ENCODE results near the gene FAM89B.

Gene FAM89B

DNA sequence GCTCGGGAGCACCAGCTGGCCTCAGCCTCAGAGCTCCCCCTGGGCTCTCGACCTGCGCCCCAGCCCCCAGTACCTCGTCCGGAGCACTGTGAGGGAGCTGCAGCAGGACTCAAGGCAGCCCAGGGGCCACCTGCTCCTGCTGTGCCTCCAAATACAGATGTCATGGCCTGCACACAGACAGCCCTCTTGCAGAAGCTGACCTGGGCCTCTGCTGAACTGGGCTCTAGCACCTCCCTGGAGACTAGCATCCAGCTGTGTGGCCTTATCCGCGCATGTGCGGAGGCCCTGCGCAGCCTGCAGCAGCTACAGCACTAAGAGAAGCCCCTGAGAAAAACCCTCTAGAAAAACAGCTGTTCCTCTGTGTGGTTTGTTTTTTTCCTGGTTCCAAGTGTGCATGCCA is 918 bp upstream of the FAM89B start:
- Mint-ChIP-seq H3K4me1 (ENCODE audit: low read depth) (peaks cover 55% of the 10 kb centered on the region), H3K4me3 (peak overlapping the region; percentile 99), H3K9me3 (no peaks in the 10 kb centered on the region), H3K36me3 (ENCODE audit: low read depth) (peaks cover 22% of the 10 kb centered on the region), H3K27ac (peak overlapping the region; percentile 100), H3K27me3 (ENCODE audit: low read depth) (no peaks in the 10 kb centered on the region)

DNA sequence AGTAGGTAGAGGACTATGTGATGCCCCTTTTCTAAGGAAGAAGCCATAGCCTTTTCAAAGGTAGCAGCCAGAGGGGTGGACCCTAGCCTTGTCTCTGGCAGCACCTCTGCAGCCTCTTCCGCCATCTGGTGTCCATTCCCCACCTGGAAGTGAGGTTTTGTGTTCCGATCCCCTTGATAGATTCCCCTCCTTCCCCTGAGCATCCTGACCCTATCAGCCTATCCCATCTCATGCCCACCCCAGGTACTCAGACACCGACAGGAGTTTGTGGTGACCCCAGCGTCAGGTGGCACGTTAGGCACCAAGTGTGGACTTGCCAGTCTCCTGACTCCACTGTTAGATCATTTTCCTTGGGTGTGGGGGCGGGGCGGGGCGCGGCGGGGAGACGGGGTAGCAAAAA is 398 bp upstream of the FAM89B start:
- no peaks in the 10 kb centered on the region for H3K9me3 Mint-ChIP-seq
- H3K4me1 Mint-ChIP-seq (ENCODE audit: low read depth) = peaks cover 55% of the 10 kb centered on the region
- H3K27ac Mint-ChIP-seq = peak overlapping the region; percentile 100
- H3K36me3 Mint-ChIP-seq (ENCODE audit: low read depth) = peaks cover 22% of the 10 kb centered on the region
- H3K27me3 Mint-ChIP-seq (ENCODE audit: low read depth) = no peaks in the 10 kb centered on the region
- H3K4me3 Mint-ChIP-seq = peak overlapping the region; percentile 99

DNA sequence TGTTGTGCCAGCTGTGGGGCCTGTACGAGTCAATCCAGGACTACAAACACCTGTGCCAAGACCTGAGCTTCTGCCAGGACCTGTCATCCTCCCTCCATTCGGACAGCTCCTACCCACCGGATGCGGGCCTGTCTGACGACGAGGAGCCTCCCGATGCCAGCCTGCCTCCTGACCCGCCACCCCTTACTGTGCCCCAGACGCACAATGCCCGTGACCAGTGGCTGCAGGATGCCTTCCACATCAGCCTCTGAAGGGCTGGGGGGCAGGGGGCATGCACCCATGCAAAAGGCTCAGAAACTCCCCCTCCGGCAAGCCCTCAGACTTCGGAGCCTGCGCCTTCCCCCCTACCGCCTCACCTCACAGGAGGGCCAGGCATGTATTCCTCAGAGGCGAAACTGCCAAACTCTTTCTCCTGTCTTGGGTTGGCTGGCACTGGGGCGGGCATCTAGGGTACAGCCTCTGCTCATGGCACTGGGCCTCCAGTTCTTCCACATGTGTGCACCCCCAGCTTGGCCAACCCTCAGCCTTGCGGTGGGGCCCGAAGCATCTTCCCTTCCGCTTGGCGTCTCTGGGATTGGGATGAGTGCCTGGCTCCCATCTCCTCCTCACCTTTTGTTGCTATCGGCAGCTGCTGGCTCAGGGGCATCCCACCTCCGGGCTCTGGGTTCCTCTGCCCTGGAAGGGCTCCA is 1.2 kb downstream of the FAM89B start:
- H3K36me3 Mint-ChIP-seq (ENCODE audit: low read depth) = peaks cover 22% of the 10 kb centered on the region
- no peaks in the 10 kb centered on the region for H3K27me3 Mint-ChIP-seq (ENCODE audit: low read depth)
- peaks cover 54% of the 10 kb centered on the region for H3K4me1 Mint-ChIP-seq (ENCODE audit: low read depth)
- H3K9me3 Mint-ChIP-seq = no peaks in the 10 kb centered on the region
- H3K27ac Mint-ChIP-seq = peak overlapping the region; percentile 86
- peak overlapping the region; percentile 85 for H3K4me3 Mint-ChIP-seq

DNA sequence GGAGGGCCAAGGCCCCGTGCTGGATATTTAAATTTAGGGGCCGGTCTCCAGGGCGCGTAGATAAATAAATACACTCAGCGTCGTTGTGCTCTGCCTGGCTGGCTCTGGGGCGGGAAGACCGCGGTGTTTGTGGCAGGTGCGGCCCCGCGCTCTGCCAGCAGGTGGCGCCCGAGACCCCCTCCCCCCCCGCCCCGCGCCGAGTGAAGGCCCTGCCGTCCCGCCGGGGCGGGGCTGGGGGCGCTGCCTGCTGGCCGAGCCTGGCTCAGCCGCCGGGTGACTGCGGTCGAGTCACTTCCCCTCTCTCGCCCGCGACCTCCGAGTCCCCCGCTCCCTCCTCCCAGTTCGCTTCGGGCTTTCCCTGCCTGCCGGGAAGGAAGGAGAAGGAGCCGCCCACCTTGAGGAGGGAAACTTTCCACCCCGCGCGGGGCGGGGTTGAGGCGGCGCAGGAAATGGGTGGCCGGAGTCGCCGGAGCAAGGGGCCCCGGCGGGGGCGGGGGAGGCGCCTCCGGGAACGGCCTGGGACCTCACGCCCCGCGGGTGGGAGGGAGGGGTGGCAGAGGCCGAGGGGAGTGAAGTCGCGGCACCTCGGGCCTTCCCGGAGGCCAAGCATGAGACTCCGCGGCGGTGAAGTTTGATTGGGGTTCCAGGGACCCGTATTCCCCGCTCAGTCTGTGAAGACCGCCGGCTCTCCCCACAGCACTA is 1.9 kb downstream of the FAM89B start:
- H3K36me3 Mint-ChIP-seq (ENCODE audit: low read depth) = peaks cover 22% of the 10 kb centered on the region
- peak overlapping the region; percentile 87 for H3K4me3 Mint-ChIP-seq
- no peaks in the 10 kb centered on the region for H3K27me3 Mint-ChIP-seq (ENCODE audit: low read depth)
- peak overlapping the region; percentile 91 for H3K27ac Mint-ChIP-seq
- H3K9me3 Mint-ChIP-seq = no peaks in the 10 kb centered on the region
- H3K4me1 Mint-ChIP-seq (ENCODE audit: low read depth) = peaks cover 49% of the 10 kb centered on the region

DNA sequence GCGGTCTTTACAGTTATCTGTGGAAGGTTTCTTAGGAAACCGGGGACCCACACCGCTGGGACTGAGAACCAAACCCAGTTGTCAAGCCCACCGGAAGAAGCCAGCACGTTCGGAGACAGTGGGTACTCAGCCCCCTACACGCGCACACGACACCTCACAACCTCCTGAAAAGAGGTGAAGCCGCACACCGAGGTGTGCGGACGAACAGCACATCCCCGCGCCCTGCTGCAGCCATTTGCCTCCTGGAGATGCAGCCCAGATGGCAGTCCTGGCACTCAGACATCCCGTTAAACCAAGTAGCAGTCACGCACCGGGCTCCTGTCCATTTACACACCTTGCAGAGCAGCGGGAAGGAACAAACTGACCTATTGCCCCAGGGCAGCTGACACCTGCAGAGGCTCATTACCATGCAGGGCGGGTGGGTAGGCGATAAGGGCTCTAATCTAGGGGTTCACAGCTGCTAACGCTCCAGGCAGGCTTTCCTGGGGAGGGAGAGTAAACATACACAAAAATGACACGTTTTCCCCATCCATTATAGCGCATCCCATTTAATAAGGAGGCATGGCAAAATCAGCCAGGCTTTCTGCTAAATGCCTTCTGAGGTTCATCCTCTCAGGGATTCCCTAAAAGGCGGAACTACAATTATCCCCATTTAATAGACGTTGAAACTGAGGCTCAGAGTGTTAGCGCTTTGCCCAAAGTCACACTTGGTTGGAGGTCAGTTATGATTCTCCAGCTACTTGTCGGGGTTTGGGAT is 2.7 kb downstream of the FAM89B start:
- Mint-ChIP-seq H3K4me1 (ENCODE audit: low read depth) (peaks cover 44% of the 10 kb centered on the region), H3K27me3 (ENCODE audit: low read depth) (no peaks in the 10 kb centered on the region), H3K27ac (peak overlapping the region; percentile 91), H3K9me3 (no peaks in the 10 kb centered on the region), H3K36me3 (ENCODE audit: low read depth) (peaks cover 26% of the 10 kb centered on the region), H3K4me3 (peak overlapping the region; percentile 87)

DNA sequence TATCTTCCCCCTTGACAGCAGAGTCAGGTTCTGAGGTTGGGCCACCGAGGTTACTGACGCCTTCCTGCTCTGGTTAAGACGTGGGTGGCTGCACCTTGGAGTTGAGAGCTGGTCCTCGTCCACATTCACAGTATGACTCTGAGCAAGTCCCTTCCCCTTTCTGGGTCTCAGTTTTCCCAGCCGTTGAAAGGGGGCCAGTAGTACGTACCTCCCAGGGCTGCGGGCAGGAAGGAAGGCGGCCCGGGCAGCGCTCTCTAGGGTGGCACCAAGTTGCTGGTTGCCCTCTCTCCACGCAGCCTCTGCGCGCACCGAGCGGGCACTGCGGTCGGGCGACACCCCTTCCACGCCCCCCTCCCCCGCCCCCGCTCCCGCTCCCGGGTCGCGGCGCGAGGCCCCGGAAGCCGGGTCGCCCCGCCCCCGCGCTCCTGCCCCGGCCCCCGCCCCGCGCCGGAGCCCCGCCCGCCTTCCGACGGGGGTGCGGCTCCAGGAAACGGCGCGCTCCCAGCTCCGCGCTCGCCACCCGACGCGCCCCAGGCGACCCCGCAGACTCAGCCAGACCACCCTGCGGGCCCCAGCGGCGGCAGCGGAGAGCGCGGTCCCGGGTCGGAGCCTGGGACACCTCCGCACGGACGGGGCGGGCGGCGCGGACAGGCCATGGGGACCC is 3.4 kb downstream of the FAM89B start, which contains the start of gene EHBP1L1:
Gene EHBP1L1, plus strand, starts transcription at position 486 of the 664 bp plus-strand sequence. CDS start 250 bp downstream, outside the sequence.
- H3K4me1 Mint-ChIP-seq (ENCODE audit: low read depth) = peaks cover 41% of the 10 kb centered on the region
- no peaks in the 10 kb centered on the region for H3K27me3 Mint-ChIP-seq (ENCODE audit: low read depth)
- H3K9me3 Mint-ChIP-seq = no peaks in the 10 kb centered on the region
- peak within 1 kb of the TSS; percentile 87 for H3K4me3 Mint-ChIP-seq
- H3K27ac Mint-ChIP-seq = peak within 1 kb of the TSS; percentile 91
- H3K36me3 Mint-ChIP-seq (ENCODE audit: low read depth) = peaks cover 28% of the 10 kb centered on the region

DNA sequence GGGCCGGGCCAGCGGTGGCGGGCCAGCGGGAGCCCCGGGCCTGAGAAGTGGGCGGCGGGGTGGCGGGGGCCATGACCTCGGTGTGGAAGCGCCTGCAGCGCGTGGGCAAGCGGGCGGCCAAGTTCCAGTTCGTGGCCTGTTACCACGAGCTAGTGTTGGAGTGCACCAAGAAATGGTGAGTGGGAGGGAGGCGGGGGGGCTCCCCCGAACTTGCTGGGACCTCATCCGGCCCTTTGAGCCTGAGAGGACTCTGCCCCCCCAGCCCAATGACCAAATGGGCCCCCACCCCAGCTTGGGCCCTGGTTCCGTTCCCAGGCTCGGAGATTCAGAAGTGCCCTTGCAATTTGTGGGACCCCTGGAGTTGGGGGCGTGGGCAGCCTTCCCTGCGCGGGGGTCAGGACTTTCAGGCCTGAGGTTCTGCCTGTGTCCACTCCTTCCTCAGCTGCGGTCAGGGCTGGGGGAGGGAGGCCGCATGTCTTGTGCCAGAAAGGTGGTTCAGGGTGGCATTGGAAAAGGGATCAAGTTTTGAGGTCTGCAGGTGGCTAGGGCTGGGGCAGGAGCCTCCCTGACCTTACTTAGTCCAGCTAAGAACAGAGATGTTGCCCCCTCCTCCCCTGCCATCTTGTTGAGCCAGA is 4.0 kb downstream of the FAM89B start:
- Mint-ChIP-seq H3K27ac (peak overlapping the region; percentile 77), H3K36me3 (ENCODE audit: low read depth) (peaks cover 29% of the 10 kb centered on the region), H3K27me3 (ENCODE audit: low read depth) (no peaks in the 10 kb centered on the region), H3K4me1 (ENCODE audit: low read depth) (peaks cover 41% of the 10 kb centered on the region), H3K4me3 (peak overlapping the region; percentile 87), H3K9me3 (no peaks in the 10 kb centered on the region)

DNA sequence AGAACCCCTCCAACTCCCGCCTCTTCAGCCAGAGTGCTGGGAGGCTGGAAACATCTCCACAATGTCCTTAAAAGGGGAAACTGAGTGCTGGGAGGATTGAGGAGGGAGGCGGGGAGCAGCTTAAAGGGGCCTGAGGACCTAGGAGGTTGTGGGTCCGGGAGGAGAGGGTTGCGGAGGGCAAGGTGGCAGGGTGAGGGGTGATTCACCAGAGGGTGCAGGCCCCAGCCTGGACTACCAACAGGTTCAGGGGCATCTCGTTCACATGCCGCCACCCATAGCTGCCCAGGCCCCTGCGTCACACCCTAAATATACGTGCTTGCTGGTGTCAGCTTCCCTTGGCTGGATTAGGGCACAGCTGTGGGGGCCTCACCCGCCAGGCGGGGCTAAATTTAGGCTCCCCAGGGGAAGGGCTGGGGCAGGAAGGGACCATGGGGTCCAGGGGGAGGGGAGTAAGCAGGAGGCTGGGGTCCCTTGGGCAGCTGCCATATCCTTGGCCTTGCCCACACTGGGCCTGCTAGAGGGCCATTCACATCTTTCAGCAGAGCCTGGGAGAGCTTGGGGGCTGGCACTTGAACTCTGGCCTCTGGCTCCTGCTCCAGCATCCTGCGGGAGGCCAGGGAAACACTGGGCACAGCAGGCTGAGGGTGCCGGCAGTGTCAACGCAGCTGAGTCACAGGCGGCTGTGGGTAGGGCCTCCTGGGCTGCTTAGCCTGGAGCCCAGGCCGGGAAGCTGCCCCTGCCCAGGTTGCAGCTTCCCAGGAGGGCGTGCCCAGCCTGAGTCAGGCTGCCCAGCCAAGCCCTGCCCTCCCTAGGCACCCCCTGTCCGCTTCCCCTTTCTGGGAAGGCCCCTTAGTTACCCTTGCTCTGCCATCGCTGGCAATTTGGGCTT is 4.8 kb downstream of the FAM89B start:
- peak overlapping the region; percentile 87 for H3K4me3 Mint-ChIP-seq
- peaks cover 34% of the 10 kb centered on the region for H3K4me1 Mint-ChIP-seq (ENCODE audit: low read depth)
- peaks cover 33% of the 10 kb centered on the region for H3K36me3 Mint-ChIP-seq (ENCODE audit: low read depth)
- no peaks in the 10 kb centered on the region for H3K27me3 Mint-ChIP-seq (ENCODE audit: low read depth)
- no peaks in the 10 kb centered on the region for H3K9me3 Mint-ChIP-seq
- peak overlapping the region; percentile 83 for H3K27ac Mint-ChIP-seq

DNA sequence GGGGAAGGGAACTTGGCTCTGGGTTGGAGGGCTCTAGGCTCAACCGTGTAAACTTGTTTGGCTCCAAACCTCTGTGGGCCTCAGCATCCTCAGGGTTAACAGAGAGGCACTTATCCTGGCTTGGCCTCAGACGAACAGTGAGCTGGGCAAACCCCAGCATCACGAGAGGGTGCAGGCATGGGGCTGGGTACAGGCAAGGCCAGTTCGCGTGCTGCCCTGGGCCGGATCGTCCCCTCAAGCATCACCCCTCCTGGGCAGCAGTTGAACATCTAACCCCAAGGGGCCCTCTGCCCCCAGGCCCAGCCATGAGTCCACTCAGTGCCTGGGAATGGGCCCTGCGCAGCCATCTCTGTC is 5.4 kb downstream of the FAM89B start:
- H3K4me3 Mint-ChIP-seq = peak overlapping the region; percentile 77
- peaks cover 33% of the 10 kb centered on the region for H3K36me3 Mint-ChIP-seq (ENCODE audit: low read depth)
- no peaks in the 10 kb centered on the region for H3K9me3 Mint-ChIP-seq
- H3K27me3 Mint-ChIP-seq (ENCODE audit: low read depth) = no peaks in the 10 kb centered on the region
- peaks cover 36% of the 10 kb centered on the region for H3K4me1 Mint-ChIP-seq (ENCODE audit: low read depth)
- H3K27ac Mint-ChIP-seq = peak overlapping the region; percentile 83

DNA sequence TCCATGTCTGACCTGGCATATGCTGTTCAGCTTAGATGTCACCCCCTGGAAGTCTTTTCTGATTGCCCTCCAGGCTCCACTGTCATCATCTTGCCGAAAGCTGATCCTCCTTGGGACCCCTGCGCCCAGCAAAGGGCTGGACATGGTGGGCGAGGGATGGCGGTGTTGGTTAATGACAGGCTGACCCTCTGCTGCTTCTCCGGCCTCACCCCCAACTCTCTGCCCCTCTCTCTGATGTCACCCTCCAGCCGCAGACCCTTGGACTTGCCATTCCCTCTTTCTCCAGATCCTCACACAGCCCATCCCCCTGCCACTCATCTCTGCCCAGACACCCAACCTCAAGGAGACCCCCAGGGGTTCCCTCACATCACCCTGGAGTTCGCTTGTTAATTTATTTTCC is 5.8 kb downstream of the FAM89B start:
- Mint-ChIP-seq H3K27ac (peak overlapping the region; percentile 83), H3K9me3 (no peaks in the 10 kb centered on the region), H3K4me3 (peak overlapping the region; percentile 77), H3K36me3 (ENCODE audit: low read depth) (peaks cover 34% of the 10 kb centered on the region), H3K4me1 (ENCODE audit: low read depth) (peaks cover 34% of the 10 kb centered on the region), H3K27me3 (ENCODE audit: low read depth) (no peaks in the 10 kb centered on the region)

DNA sequence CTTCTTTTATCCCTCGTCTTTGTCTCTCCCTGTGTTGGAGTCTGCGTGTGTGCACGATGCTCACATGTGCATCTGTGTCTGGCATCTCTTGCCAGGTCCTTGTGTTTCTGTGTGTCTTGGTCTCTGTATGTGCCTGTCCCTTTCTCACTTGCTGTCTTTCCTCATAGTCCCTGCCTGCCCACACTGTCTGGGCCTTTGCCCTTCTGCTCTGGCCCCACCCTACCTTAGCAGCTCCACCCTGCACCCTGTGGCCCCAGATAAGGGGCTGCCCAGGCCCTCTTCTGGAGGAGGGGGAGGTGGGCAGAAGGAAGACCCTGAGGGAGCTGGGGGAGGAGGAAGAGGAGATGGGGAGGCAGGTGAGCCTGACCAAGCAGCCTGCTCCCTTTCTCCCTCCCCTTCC is 6.3 kb downstream of the FAM89B start:
- Mint-ChIP-seq H3K36me3 (ENCODE audit: low read depth) (peaks cover 30% of the 10 kb centered on the region), H3K27me3 (ENCODE audit: low read depth) (no peaks in the 10 kb centered on the region), H3K4me3 (peak overlapping the region; percentile 77), H3K27ac (peak overlapping the region; percentile 83), H3K4me1 (ENCODE audit: low read depth) (peaks cover 36% of the 10 kb centered on the region), H3K9me3 (no peaks in the 10 kb centered on the region)

DNA sequence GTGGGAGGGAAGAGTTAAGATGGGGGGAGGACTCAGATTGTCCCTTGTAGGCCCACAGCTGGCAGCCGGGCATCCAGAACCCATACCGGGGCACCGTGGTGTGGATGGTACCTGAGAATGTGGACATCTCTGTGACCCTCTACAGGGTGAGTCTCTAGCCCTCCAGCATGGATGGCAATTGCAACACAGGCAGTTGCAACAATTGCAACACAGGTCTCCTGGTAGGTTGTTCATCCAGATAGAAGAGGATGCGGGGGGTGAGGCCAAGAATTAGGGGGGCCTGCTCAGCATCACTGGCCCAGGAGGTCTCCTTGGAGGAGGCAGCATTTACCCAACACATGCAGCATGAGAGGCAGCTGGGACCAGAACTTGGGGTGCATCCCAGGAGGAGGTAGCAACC is 7.0 kb downstream of the FAM89B start:
- no peaks in the 10 kb centered on the region for H3K27me3 Mint-ChIP-seq (ENCODE audit: low read depth)
- H3K9me3 Mint-ChIP-seq = no peaks in the 10 kb centered on the region
- peaks cover 37% of the 10 kb centered on the region for H3K4me1 Mint-ChIP-seq (ENCODE audit: low read depth)
- H3K27ac Mint-ChIP-seq = peak overlapping the region; percentile 15
- peak overlapping the region; percentile 14 for H3K4me3 Mint-ChIP-seq
- peaks cover 32% of the 10 kb centered on the region for H3K36me3 Mint-ChIP-seq (ENCODE audit: low read depth)

DNA sequence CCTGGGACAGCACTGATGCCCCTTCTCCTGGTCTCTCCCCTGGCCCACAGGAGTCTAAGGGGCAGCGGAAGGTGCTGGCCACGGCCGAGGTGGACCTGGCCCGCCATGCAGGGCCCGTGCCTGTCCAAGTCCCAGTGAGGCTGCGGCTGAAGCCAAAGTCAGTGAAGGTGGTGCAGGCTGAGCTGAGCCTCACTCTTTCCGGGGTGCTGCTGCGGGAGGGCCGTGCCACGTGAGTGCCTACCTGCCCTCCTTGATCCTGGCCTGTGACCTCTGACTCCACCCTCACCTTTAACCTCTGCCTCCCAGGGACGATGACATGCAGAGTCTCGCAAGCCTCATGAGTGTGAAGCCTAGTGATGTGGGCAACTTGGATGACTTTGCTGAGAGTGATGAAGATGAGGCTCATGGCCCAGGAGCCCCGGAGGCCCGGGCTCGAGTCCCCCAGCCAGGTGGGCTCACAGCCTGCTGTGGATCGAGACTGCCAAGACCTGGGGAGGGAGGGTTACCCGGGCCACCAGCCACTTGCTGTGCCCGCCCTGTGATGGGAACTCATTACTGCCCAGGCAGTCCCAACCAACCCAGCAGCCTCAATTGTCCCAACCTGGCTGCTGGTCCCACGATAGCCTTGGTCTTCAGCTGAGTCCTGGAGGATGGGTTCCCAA is 7.8 kb downstream of the FAM89B start:
- no peaks in the 10 kb centered on the region for H3K27me3 Mint-ChIP-seq (ENCODE audit: low read depth)
- H3K36me3 Mint-ChIP-seq (ENCODE audit: low read depth) = peaks cover 35% of the 10 kb centered on the region
- no peak overlapping the region for H3K27ac Mint-ChIP-seq
- H3K9me3 Mint-ChIP-seq = no peaks in the 10 kb centered on the region
- peaks cover 33% of the 10 kb centered on the region for H3K4me1 Mint-ChIP-seq (ENCODE audit: low read depth)
- no peak overlapping the region for H3K4me3 Mint-ChIP-seq

Measured in T-helper 1 cell treated with Interleukin-12 subunit alpha and Interleukin-12 subunit beta and Interleukin-4 antibody, amounts not matched to agents 30 μg/mL and 1 μg/mL, for 36 hours (primary cell).